ENCODE results near the gene HOXA9. TPM values are rescaled to one million over a fixed set of nuclear protein-coding genes. Genes with fewer than 3 reads are reported as not detected.

The HOXA9 gene
- total RNA-seq, 2 donors from 2014 or later, result 14.7 to 57.0 TPM

GRCh38 chr7:27194002-27194352, 28.6 kb upstream of the HOXA9 start:
- peak overlapping the region; percentile 76 to 81 for H3K4me3 ChIP-seq

GRCh38 chr7:27193335-27194001, 28.1 kb upstream of the HOXA9 start:
- intact Hi-C loops (cut with DNase I), result no loop called here
- no peaks in the 10 kb centered on the region for H3K27me3 ChIP-seq (replicated peaks; ENCODE audit: insufficient read depth)
- no peaks in the 10 kb centered on the region for H3K9me3 ChIP-seq
- peak; percentile 33 for DNase-seq (ENCODE audit: low spot score)
- peak overlapping the region; percentile 96 to 97 for H3K27ac ChIP-seq
- H3K4me1 ChIP-seq (replicated peaks), result peaks cover 16% of the 10 kb centered on the region
- TF ChIP-seq POLR2A (IDR thresholded peaks at IDR 0.05) (no peak), POLR2AphosphoS5 (IDR thresholded peaks at IDR 0.05) (no peak), CTCF (IDR thresholded peaks at IDR 0.05) (no peak)
- H3K36me3 ChIP-seq, result no peaks in the 10 kb centered on the region
- peak overlapping the region; percentile 76 to 81 for H3K4me3 ChIP-seq
- 5% methylated on average over 29 of the region's 29 CpGs for WGBS

More at GRCh38 chr7:27194002-27194352, 28.6 kb upstream of the HOXA9 start:
- no peaks in the 10 kb centered on the region for H3K27me3 ChIP-seq (replicated peaks; ENCODE audit: insufficient read depth)
- 2% methylated on average over 2 of the region's 2 CpGs for WGBS
- H3K4me1 ChIP-seq (replicated peaks), result peaks cover 16% of the 10 kb centered on the region
- no peak for DNase-seq (ENCODE audit: low spot score)
- H3K9me3 ChIP-seq, result no peaks in the 10 kb centered on the region
- peak overlapping the region; percentile 96 to 97 for H3K27ac ChIP-seq
- intact Hi-C loops (cut with DNase I), result no loop called here
- no peaks in the 10 kb centered on the region for H3K36me3 ChIP-seq
- TF ChIP-seq CTCF (IDR thresholded peaks at IDR 0.05) (no peak), POLR2AphosphoS5 (IDR thresholded peaks at IDR 0.05) (peak; percentile 23)

GRCh38 chr7:27192546-27193334, 27.4 kb upstream of the HOXA9 start:
- Histone ChIP-seq H3K4me1 (replicated peaks) (peaks cover 16% of the 10 kb centered on the region), H3K4me3 (peak overlapping the region; percentile 76 to 81), H3K36me3 (no peaks in the 10 kb centered on the region), H3K27ac (peak overlapping the region; percentile 96 to 97), H3K9me3 (no peaks in the 10 kb centered on the region), H3K27me3 (replicated peaks; ENCODE audit: insufficient read depth) (no peaks in the 10 kb centered on the region)
- TF ChIP-seq POLR2AphosphoS5 (IDR thresholded peaks at IDR 0.05), result peak; percentile 27
- TF ChIP-seq CTCF (IDR thresholded peaks at IDR 0.05), result no peak
- peak; percentile 55 for DNase-seq (ENCODE audit: low spot score)
- intact Hi-C loops (cut with DNase I), result no loop called here
- under 1% methylated on average over 41 of the region's 78 CpGs for WGBS

- peak overlapping the region; percentile 76 to 81 for H3K4me3 ChIP-seq
Observed at GRCh38 chr7:27191833-27192545, 26.7 kb upstream of the HOXA9 start.

More at GRCh38 chr7:27191833-27192545, 26.7 kb upstream of the HOXA9 start:
- peaks cover 16% of the 10 kb centered on the region for H3K4me1 ChIP-seq (replicated peaks)
- DNase-seq (ENCODE audit: low spot score), result peak; percentile 59
- H3K27ac ChIP-seq, result peak overlapping the region; percentile 96 to 97
- no peaks in the 10 kb centered on the region for H3K36me3 ChIP-seq
- TF ChIP-seq CTCF (IDR thresholded peaks at IDR 0.05) (peak in 2 of 4 experiments; percentile 5 to 18), POLR2AphosphoS5 (IDR thresholded peaks at IDR 0.05) (peak; percentile 8), POLR2A (IDR thresholded peaks at IDR 0.05) (peak; percentile 11)
- H3K9me3 ChIP-seq, result no peaks in the 10 kb centered on the region
- 8% methylated on average over 42 of the region's 42 CpGs for WGBS
- no peaks in the 10 kb centered on the region for H3K27me3 ChIP-seq (replicated peaks; ENCODE audit: insufficient read depth)
- intact Hi-C loops (cut with DNase I), result no loop called here
